DMS 273 (cell line): ENCODE measurements around the gene SORCS2.
A peak's percentile ranks its signal among the peaks of the same experiment; 100 is the strongest.

Experiments
- DNase-seq: peaks from one replicate; lab custom pipeline; 2025; ENCODE audit not compliant: unreplicated experiment; lab: John Stamatoyannopoulos, UW

SORCS2 gene

GRCh38 chr4:7536876-7537275 lies 344.5 kb downstream of the SORCS2 start:
- no peak for DNase-seq

DNA sequence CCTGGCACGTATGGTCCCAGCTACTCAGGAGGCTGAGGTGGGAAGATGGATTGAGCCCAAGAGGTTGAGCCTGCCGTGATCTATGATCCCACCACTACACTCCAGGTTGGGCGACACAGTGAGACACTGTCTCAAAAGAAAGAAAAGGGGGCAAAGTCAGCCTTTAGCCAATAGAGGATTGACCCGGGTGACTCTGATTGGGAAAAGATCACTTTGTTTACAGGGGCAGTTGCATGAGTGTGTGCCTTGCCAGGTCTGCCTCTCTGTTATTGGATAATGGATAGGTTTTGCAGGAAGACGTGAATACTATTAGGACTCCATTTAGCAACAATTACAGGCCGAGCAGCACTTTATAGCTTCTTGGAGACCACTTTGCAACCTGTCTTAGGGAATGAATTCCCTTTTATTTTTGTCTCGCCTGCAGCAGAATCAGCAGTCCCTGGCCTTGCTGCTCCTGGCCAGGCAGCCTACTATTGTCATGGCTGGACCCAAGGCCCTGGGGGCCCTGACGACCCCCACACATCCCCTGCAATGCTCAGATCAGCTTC lies 345.6 kb downstream of the SORCS2 start:
- no peak for DNase-seq

GRCh38 chr4:7538518-7538917 lies 346.2 kb downstream of the SORCS2 start:
- DNase-seq = no peak

GRCh38 chr4:7539186-7539585 lies 346.8 kb downstream of the SORCS2 start:
- no peak for DNase-seq

DNA sequence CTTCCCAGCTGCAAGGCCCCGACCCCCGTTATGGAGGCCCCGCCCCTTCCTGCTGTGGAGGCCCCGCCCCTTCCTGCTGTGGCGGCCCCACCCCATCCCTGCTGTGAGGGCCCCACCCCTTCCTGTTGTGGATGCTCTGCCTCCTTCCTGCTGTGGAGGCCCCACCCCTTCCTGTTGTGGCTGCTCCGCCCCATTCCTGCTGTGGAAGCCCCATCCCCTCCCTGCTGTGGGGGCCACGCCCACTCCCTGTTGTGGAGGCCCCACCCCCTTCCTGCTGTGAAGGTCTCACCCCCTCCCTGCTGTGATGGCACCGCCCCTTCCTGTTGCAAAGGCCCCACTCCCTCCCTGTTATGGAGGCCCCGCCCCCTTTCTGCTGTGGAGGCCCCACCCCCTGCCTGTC lies 347.3 kb downstream of the SORCS2 start:
- DNase-seq = peak; percentile 56

DNA sequence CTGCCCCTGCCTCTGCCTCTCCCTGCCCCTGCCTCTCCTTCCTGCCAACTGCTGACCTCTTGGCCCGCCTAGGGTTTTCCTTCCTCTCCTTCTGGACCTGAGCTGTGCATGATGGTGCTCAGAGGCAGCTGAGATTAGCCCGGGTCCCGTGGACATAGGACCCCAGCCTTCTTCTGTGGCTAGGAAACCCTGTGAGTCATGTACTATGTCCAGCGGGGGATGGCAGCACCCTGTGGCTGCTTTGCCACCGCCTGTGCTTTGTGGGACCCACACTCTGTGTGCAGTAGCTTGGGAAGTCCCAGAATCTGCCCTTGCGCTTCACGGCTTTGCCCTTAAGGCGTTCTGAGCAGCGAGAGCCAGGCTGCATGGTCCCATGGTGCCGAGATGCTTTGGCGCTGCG lies 347.9 kb downstream of the SORCS2 start:
- DNase-seq = no peak

DNA sequence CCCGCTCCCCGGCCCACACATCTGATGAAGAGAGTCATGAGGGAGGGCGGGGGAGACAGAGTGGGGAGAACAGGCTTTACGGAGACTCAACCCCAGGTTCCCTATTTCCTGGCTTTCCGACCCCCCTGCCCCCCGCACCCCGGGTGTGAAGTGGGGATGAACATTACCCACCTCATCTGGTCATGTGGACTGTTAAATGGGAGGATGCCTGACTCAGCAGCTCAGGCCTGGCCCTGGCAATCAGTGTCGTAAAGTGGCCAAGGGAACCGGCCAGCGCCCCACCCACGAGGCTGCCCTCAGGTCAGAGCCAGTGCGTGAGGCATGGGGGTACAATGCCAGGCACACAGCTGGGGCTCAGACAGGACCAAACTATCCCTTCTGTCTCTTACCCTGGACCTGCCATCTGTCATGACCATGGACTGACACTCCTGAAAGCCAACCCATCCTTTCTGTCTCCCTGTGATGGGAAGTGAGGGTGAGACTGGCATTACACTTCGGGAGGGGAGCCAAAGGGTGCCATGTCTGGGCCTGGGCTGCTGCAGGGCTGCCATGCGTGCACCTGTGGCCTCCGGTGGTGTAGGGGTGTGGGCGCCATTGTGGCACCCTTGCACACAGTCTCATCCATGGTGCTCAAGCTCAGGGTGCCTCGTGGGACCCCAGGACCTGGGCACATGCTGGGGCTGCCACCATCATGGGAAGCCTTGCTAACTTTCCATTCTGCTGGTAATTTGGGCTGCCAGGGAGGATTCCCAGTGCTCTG lies 348.5 kb downstream of the SORCS2 start:
- no peak for DNase-seq

GRCh38 chr4:7541414-7541810 lies 349.1 kb downstream of the SORCS2 start:
- no peak for DNase-seq

GRCh38 chr4:7542781-7543180 lies 350.4 kb downstream of the SORCS2 start:
- no peak for DNase-seq

- no peak for DNase-seq
Measured at GRCh38 chr4:7546152-7546808, 353.9 kb downstream of the SORCS2 start.

GRCh38 chr4:7546809-7547367 lies 354.6 kb downstream of the SORCS2 start:
- no peak for DNase-seq

DNA sequence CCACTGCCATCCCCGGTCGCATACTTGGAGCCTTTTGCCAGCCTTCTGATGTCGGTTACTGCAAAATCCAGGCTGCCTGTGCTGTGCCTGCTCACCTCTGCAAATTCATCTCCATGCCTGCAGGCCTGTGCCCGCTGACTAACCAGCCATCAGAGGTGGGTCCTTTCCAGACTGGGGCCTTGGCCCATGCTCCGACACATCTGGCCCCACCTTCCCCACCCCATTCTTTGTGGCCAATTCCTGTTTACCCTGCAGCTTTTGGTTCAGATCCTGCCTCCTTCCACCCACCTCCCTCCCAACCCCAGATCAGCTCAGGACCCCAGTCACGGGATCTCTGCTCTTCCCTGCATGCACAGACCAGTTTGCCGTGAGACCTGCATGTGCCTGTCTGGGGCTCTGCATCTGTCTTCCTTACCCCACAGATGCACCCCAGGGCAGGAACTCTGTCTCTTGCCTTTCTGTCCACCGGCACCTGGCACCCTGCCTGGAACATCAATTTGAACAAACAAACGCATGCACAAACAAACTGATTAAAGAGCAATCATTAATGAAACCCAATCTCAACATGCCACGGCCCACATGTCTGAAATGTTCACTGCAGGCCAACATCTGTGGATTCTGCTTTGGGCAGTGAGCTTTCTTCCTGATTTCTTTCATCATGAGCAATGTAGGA lies 355.2 kb downstream of the SORCS2 start:
- DNase-seq = peak; percentile 71

GRCh38 chr4:7549866-7550265 lies 357.5 kb downstream of the SORCS2 start:
- no peak for DNase-seq

DNA sequence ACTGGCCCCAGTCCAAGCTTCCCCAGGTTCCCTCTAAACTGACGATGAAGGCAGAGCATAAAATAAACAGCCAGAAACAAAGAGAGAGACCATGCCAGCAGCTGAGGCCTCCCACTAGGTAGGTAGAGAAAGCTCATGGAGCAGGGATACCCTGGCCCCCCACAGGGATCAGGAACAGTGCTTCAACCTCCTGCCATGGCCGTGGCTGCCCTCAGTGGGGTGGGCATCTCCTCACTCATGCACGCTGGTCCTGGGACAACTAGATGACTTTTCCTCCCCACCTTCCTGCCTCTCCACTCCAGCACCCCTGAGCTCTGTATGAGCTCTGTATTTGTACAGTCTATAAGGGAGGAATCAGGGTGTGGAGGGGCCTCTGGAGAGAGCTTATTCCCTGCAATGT lies 360.1 kb downstream of the SORCS2 start:
- no peak for DNase-seq

GRCh38 chr4:7553280-7553679 lies 360.9 kb downstream of the SORCS2 start:
- no peak for DNase-seq

- peak; percentile 3 for DNase-seq
Measured at GRCh38 chr4:7554905-7555304, 362.6 kb downstream of the SORCS2 start.

GRCh38 chr4:7556558-7556957 lies 364.2 kb downstream of the SORCS2 start:
- no peak for DNase-seq

- no peak for DNase-seq
Measured at GRCh38 chr4:7557456-7557855, 365.1 kb downstream of the SORCS2 start.

DNA sequence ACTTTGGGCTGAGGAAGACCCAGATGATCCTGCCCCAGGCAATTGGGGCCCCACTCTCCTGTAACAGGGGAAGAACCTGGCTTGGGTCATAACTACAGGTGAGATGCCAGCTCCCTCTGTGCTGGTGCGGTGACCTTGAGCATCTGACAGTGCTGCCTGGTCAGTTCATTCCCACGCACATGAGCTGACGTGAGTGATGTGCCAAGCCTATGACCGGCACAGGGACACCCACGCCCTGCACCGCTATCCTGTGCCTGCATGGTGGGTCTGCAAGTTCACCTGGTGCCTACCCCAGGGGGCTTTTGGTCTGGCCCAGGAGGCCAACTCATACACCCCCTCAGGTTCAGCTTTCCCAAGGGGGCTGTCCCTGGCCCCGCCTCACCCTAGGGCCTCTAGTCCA lies 366.1 kb downstream of the SORCS2 start:
- DNase-seq = no peak

- DNase-seq = no peak
Measured at GRCh38 chr4:7559316-7559715, 367.0 kb downstream of the SORCS2 start.

DNA sequence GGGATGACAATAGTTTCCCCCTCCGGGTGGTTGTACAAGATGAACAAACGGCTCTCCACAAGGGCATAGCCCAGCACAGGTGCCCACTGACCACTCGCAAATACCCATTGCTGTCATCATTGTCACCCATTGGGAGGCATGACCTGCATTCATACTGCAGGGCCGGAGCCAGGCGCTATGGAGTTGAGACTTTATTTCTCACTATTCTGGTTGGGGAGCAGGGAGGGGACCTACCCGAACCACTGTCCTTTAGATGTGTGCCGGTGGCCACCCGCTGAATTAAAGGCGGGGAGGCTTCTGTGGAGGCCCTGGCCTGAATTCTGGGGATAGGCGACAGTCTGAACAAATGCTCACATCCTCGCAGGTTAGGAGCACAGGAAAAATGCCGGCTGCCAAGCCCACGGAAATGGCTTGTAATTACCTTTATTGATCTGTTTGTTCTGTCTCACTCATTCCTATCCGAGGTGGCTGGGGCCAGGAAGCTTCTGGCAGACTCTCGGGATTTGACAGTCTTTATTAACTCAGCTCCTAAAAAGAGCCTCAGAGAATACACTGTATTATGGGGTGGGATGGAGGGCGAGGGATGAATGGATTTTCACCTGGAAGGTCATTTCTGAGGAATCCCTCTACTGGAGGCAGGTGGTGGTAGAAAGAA lies 367.5 kb downstream of the SORCS2 start:
- DNase-seq = no peak
